ENCODE measurements around the gene PRDM16.

Gene PRDM16

DNA sequence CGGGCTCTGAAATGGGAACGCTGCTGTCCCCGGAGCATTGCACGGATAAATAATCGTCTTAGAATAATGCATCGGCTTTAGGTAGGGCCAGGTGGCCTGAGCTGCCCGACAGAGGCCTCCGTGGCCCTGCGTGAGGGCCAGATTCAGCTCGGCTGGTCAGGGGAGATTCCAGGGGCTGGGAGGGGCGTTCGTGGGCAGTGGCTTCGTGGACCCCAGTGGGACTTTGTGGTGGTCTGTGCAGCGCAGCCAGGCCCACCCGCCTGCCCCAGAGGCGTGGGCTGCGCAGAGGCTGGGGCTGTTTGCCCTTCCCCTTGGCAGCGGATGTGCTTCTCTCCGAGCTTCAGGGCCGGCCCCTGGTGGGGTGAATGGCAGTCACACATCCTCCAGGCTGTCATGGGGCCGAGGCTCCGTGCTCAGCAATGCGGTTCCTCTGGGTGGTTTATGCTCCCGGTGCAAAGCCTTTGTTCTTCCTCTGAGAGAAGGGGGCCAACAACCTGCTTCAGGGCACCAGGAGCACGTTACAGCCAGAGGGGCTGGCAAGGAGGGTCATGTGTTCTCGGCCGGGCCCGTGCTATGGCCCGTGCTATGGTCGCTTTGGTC, 104.5 kb downstream of the PRDM16 start:
- no peaks in the 10 kb centered on the region for H3K36me3 ChIP-seq (ENCODE audit: control insufficient read depth, insufficient read depth, low read length)
- H3K9me3 ChIP-seq (ENCODE audit: control insufficient read depth, low read length): no peaks in the 10 kb centered on the region
- no peak overlapping the region for H3K27ac ChIP-seq (ENCODE audit: insufficient read depth, low read length, poor library complexity, severe bottlenecking)
- H3K27me3 ChIP-seq (replicated peaks; ENCODE audit: control insufficient read depth, insufficient read depth, low read length, poor library complexity, severe bottlenecking): peaks cover 10% of the 10 kb centered on the region
- H3K4me3 ChIP-seq (ENCODE audit: insufficient read depth, low read depth, low read length, poor library complexity, severe bottlenecking): no peak overlapping the region
- H3K4me1 ChIP-seq (ENCODE audit: control insufficient read depth, insufficient read depth, low read length, poor library complexity, severe bottlenecking): no peaks in the 10 kb centered on the region
- no peak for DNase-seq

- Histone ChIP-seq H3K9me3 (ENCODE audit: control insufficient read depth, low read length) (no peaks in the 10 kb centered on the region), H3K27me3 (replicated peaks; ENCODE audit: control insufficient read depth, insufficient read depth, low read length, poor library complexity, severe bottlenecking) (peaks cover 10% of the 10 kb centered on the region), H3K27ac (ENCODE audit: insufficient read depth, low read length, poor library complexity, severe bottlenecking) (no peak overlapping the region), H3K36me3 (ENCODE audit: control insufficient read depth, insufficient read depth, low read length) (no peaks in the 10 kb centered on the region), H3K4me3 (ENCODE audit: insufficient read depth, low read depth, low read length, poor library complexity, severe bottlenecking) (no peak overlapping the region), H3K4me1 (ENCODE audit: control insufficient read depth, insufficient read depth, low read length, poor library complexity, severe bottlenecking) (no peaks in the 10 kb centered on the region)
- DNase-seq: no peak
Observed at GRCh38 chr1:3174487-3175247, 105.7 kb downstream of the PRDM16 start.

- no peak overlapping the region for H3K4me3 ChIP-seq (ENCODE audit: insufficient read depth, low read depth, low read length, poor library complexity, severe bottlenecking)
- DNase-seq: no peak
- H3K27ac ChIP-seq (ENCODE audit: insufficient read depth, low read length, poor library complexity, severe bottlenecking): no peak overlapping the region
- H3K4me1 ChIP-seq (ENCODE audit: control insufficient read depth, insufficient read depth, low read length, poor library complexity, severe bottlenecking): no peaks in the 10 kb centered on the region
- peaks cover 10% of the 10 kb centered on the region for H3K27me3 ChIP-seq (replicated peaks; ENCODE audit: control insufficient read depth, insufficient read depth, low read length, poor library complexity, severe bottlenecking)
- no peaks in the 10 kb centered on the region for H3K9me3 ChIP-seq (ENCODE audit: control insufficient read depth, low read length)
- H3K36me3 ChIP-seq (ENCODE audit: control insufficient read depth, insufficient read depth, low read length): no peaks in the 10 kb centered on the region
Observed at GRCh38 chr1:3175486-3175885, 106.5 kb downstream of the PRDM16 start.

DNA sequence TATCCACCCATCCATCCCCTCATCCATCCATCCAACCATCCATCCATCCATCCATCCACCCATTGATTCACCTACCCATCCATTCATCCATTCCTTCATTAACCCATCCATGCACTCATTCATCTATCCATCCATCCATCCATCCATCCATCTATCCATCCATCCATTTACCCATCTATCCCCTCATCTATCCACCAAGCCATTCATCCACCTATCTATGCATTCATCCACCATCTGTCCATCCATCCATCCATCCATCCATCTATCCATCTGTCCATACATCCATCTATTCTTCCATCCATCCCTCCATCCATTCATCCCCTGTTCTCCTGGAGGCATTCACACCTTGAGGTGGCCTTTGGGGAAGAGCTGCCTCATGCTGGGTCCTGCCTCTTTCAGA, 107.0 kb downstream of the PRDM16 start:
- DNase-seq: no peak
- no peak overlapping the region for H3K4me3 ChIP-seq (ENCODE audit: insufficient read depth, low read depth, low read length, poor library complexity, severe bottlenecking)
- no peaks in the 10 kb centered on the region for H3K36me3 ChIP-seq (ENCODE audit: control insufficient read depth, insufficient read depth, low read length)
- no peaks in the 10 kb centered on the region for H3K4me1 ChIP-seq (ENCODE audit: control insufficient read depth, insufficient read depth, low read length, poor library complexity, severe bottlenecking)
- H3K9me3 ChIP-seq (ENCODE audit: control insufficient read depth, low read length): no peaks in the 10 kb centered on the region
- H3K27me3 ChIP-seq (replicated peaks; ENCODE audit: control insufficient read depth, insufficient read depth, low read length, poor library complexity, severe bottlenecking): peaks cover 4% of the 10 kb centered on the region
- H3K27ac ChIP-seq (ENCODE audit: insufficient read depth, low read length, poor library complexity, severe bottlenecking): no peak overlapping the region

DNA sequence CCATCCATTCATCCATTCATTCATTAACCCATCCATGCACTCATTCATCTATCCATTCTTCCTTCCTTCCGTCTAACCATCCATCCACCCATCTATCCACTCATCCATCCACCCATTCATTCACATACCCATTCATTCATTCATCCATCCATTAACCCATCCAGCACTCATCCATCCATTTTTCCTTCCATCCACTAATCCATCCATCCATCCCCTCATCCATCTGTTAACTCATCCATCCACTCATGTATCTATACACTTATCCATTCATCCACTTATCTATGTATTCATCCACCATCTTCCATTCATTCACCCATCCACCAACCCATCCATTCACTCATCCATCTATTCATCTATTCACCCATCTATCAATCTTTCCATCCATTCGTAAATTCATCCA, 107.8 kb downstream of the PRDM16 start:
- H3K36me3 ChIP-seq (ENCODE audit: control insufficient read depth, insufficient read depth, low read length): no peaks in the 10 kb centered on the region
- H3K27ac ChIP-seq (ENCODE audit: insufficient read depth, low read length, poor library complexity, severe bottlenecking): no peak overlapping the region
- DNase-seq: no peak
- no peak overlapping the region for H3K4me3 ChIP-seq (ENCODE audit: insufficient read depth, low read depth, low read length, poor library complexity, severe bottlenecking)
- peaks cover 3% of the 10 kb centered on the region for H3K27me3 ChIP-seq (replicated peaks; ENCODE audit: control insufficient read depth, insufficient read depth, low read length, poor library complexity, severe bottlenecking)
- no peaks in the 10 kb centered on the region for H3K9me3 ChIP-seq (ENCODE audit: control insufficient read depth, low read length)
- no peaks in the 10 kb centered on the region for H3K4me1 ChIP-seq (ENCODE audit: control insufficient read depth, insufficient read depth, low read length, poor library complexity, severe bottlenecking)

GRCh38 chr1:3178279-3178678, 109.3 kb downstream of the PRDM16 start:
- no peak for DNase-seq
- H3K27me3 ChIP-seq (replicated peaks; ENCODE audit: control insufficient read depth, insufficient read depth, low read length, poor library complexity, severe bottlenecking): peaks cover 3% of the 10 kb centered on the region
- H3K4me1 ChIP-seq (ENCODE audit: control insufficient read depth, insufficient read depth, low read length, poor library complexity, severe bottlenecking): no peaks in the 10 kb centered on the region
- no peak overlapping the region for H3K4me3 ChIP-seq (ENCODE audit: insufficient read depth, low read depth, low read length, poor library complexity, severe bottlenecking)
- no peak overlapping the region for H3K27ac ChIP-seq (ENCODE audit: insufficient read depth, low read length, poor library complexity, severe bottlenecking)
- H3K36me3 ChIP-seq (ENCODE audit: control insufficient read depth, insufficient read depth, low read length): no peaks in the 10 kb centered on the region
- H3K9me3 ChIP-seq (ENCODE audit: control insufficient read depth, low read length): no peaks in the 10 kb centered on the region

DNA sequence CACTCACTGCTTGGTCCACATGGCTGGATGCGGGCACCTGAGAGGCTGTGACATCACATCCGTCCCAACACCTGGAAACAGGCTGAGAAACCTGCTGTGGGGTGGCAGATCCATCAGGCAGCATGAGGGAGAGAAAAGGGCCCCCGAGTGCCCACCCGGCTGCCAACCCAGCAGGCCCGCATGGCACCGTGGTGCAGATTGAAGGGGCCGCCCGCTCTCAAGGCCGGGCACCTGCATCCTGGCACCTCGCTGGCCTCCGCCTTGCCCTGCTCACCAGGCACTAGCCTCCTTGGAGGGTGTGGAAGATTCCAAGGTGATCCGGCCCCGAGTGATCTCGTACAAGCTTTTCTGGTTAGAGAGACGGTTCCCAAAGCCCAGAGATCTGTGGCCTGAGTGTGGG, 110.5 kb downstream of the PRDM16 start:
- Histone ChIP-seq H3K9me3 (ENCODE audit: control insufficient read depth, low read length) (no peaks in the 10 kb centered on the region), H3K27me3 (replicated peaks; ENCODE audit: control insufficient read depth, insufficient read depth, low read length, poor library complexity, severe bottlenecking) (peaks cover 3% of the 10 kb centered on the region), H3K27ac (ENCODE audit: insufficient read depth, low read length, poor library complexity, severe bottlenecking) (no peak overlapping the region), H3K36me3 (ENCODE audit: control insufficient read depth, insufficient read depth, low read length) (no peaks in the 10 kb centered on the region), H3K4me1 (ENCODE audit: control insufficient read depth, insufficient read depth, low read length, poor library complexity, severe bottlenecking) (no peaks in the 10 kb centered on the region), H3K4me3 (ENCODE audit: insufficient read depth, low read depth, low read length, poor library complexity, severe bottlenecking) (no peak overlapping the region)
- DNase-seq: no peak

DNA sequence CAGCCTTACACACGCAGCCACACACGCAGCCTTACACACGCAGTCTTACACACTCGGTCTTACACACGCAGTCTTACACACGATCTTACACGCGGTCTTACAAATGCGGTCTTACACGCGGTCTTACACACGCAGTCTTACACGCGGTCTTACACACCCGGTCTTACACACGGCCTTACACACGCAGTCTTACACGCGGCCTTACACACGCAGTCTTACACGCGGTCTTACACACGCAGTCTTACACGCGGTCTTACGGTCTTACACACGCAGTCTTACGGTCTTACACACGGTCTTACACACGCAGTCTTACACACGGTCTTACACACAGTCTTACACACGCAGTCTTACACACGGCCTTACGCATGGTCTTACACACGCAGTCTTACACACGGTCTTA, 111.9 kb downstream of the PRDM16 start:
- no peak overlapping the region for H3K27ac ChIP-seq (ENCODE audit: insufficient read depth, low read length, poor library complexity, severe bottlenecking)
- no peaks in the 10 kb centered on the region for H3K9me3 ChIP-seq (ENCODE audit: control insufficient read depth, low read length)
- H3K4me1 ChIP-seq (ENCODE audit: control insufficient read depth, insufficient read depth, low read length, poor library complexity, severe bottlenecking): no peaks in the 10 kb centered on the region
- peaks cover 4% of the 10 kb centered on the region for H3K27me3 ChIP-seq (replicated peaks; ENCODE audit: control insufficient read depth, insufficient read depth, low read length, poor library complexity, severe bottlenecking)
- no peak overlapping the region for H3K4me3 ChIP-seq (ENCODE audit: insufficient read depth, low read depth, low read length, poor library complexity, severe bottlenecking)
- DNase-seq: no peak
- H3K36me3 ChIP-seq (ENCODE audit: control insufficient read depth, insufficient read depth, low read length): no peaks in the 10 kb centered on the region

DNA sequence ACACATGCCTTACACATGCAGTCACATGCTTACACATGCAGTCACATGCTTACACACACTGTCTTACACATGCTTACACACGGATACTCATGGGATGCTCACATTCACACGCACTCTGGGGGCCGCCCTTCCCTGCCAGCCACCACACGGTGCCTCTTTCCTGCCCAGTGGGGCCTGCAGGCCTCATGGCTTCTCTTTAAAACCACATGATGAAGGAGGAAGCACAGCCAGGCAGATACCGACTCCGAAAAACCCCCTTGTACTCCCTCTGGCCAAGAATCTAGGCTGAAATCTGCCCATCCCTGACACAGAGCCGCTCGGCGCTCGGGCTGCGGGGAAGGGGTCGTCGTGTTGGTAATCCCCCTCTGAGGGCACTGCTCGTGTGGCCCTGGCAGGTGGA, 113.0 kb downstream of the PRDM16 start:
- Histone ChIP-seq H3K36me3 (ENCODE audit: control insufficient read depth, insufficient read depth, low read length) (no peaks in the 10 kb centered on the region), H3K27ac (ENCODE audit: insufficient read depth, low read length, poor library complexity, severe bottlenecking) (no peak overlapping the region), H3K27me3 (replicated peaks; ENCODE audit: control insufficient read depth, insufficient read depth, low read length, poor library complexity, severe bottlenecking) (peaks cover 4% of the 10 kb centered on the region), H3K9me3 (ENCODE audit: control insufficient read depth, low read length) (no peaks in the 10 kb centered on the region), H3K4me1 (ENCODE audit: control insufficient read depth, insufficient read depth, low read length, poor library complexity, severe bottlenecking) (no peaks in the 10 kb centered on the region), H3K4me3 (ENCODE audit: insufficient read depth, low read depth, low read length, poor library complexity, severe bottlenecking) (no peak overlapping the region)
- DNase-seq: no peak

DNA sequence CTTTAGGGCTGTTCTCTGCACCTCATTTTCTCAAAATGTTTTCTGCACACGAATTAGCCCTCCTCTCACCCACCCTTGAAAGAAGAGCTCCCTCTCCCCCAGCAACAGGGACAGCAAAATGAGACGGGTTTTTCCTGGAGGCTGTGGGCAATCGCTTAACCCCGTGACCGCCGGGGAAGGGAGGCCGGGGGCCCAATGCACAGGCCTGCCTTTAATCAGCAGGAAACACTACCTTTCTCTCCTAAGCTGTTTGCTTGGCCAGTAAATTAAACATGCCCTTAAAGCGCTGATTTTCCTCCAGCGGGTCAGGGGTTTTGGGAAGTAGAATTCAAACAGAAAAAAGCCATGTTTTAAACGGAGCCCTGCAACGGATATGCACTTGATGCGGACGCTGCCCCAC, 114.4 kb downstream of the PRDM16 start:
- Histone ChIP-seq H3K4me1 (ENCODE audit: control insufficient read depth, insufficient read depth, low read length, poor library complexity, severe bottlenecking) (no peaks in the 10 kb centered on the region), H3K27ac (ENCODE audit: insufficient read depth, low read length, poor library complexity, severe bottlenecking) (no peak overlapping the region), H3K4me3 (ENCODE audit: insufficient read depth, low read depth, low read length, poor library complexity, severe bottlenecking) (no peak overlapping the region), H3K36me3 (ENCODE audit: control insufficient read depth, insufficient read depth, low read length) (no peaks in the 10 kb centered on the region), H3K27me3 (replicated peaks; ENCODE audit: control insufficient read depth, insufficient read depth, low read length, poor library complexity, severe bottlenecking) (peaks cover 4% of the 10 kb centered on the region), H3K9me3 (ENCODE audit: control insufficient read depth, low read length) (no peaks in the 10 kb centered on the region)
- DNase-seq: no peak

Data from effector memory CD4-positive, alpha-beta T cell (primary cell).